Mesendoderm (in vitro differentiated cells): ENCODE measurements around the gene ADCY3.

ENCODE experiments used
- DNase-seq: peaks from one replicate; pipeline ENCODE4 v3.0.0; 2013
- H2AK5ac ChIP-seq: 2 replicates; pipeline ENCODE4 v1.6.1; 2013; ENCODE audit warnings: low read length, inconsistent platforms
- H2BK120ac ChIP-seq: 2 replicates; pipeline ENCODE4 v1.6.1; 2013; ENCODE audit warnings: low read depth, mild to moderate bottlenecking, low read length, moderate library complexity, mixed read lengths
- H2BK15ac ChIP-seq: replicated peaks from 2 replicates; pipeline ENCODE4 v1.6.1; 2013; ENCODE audit warnings: low read depth, mild to moderate bottlenecking, moderate library complexity
- H2BK5ac ChIP-seq: 2 replicates; pipeline ENCODE4 v1.6.1; 2013; ENCODE audit warnings: low read length, inconsistent platforms
- H3K18ac ChIP-seq: 2 replicates; pipeline ENCODE4 v1.6.1; 2013; ENCODE audit warnings: mild to moderate bottlenecking, low read length, mixed read lengths
- H3K23ac ChIP-seq: one replicate; pipeline ENCODE4 v1.6.1; 2013; ENCODE audit warnings: low read length
- H3K27ac ChIP-seq: 2 replicates; pipeline ENCODE4 v1.5.1; 2013; ENCODE audit warnings: low read depth, mild to moderate bottlenecking, inconsistent platforms, low read length, moderate library complexity
- H3K27me3 ChIP-seq: 2 replicates; pipeline ENCODE4 v1.6.1; 2013; ENCODE audit warnings: low read length, control low read depth, mild to moderate bottlenecking, inconsistent platforms; ENCODE audit not compliant: insufficient read depth, poor library complexity
- H3K36me3 ChIP-seq: 2 replicates; pipeline ENCODE4 v1.6.1; 2013; ENCODE audit warnings: low read length, inconsistent platforms; ENCODE audit not compliant: control insufficient read depth, insufficient read depth
- H3K4ac ChIP-seq: one replicate; pipeline ENCODE4 v1.6.1; 2013; ENCODE audit warnings: low read depth, mild to moderate bottlenecking, low read length, moderate library complexity
- H3K4me1 ChIP-seq: 2 replicates; pipeline ENCODE4 v1.6.1; 2013; ENCODE audit warnings: low read depth, low read length, inconsistent platforms; ENCODE audit not compliant: control insufficient read depth
- H3K4me2 ChIP-seq: 2 replicates; pipeline ENCODE4 v1.6.1; 2013; ENCODE audit warnings: low read length
- H3K4me3 ChIP-seq: 2 replicates; pipeline ENCODE4 v1.5.1; 2013; ENCODE audit warnings: mild to moderate bottlenecking, low read length
- H3K56ac ChIP-seq: one replicate; pipeline ENCODE4 v1.6.1; 2013; ENCODE audit warnings: low read length
- H3K79me1 ChIP-seq: 2 replicates; pipeline ENCODE4 v1.6.1; 2013; ENCODE audit warnings: low read length, inconsistent platforms
- H3K79me2 ChIP-seq: 2 replicates; pipeline ENCODE4 v1.6.1; 2013; ENCODE audit warnings: mild to moderate bottlenecking, low read length; ENCODE audit not compliant: control insufficient read depth, insufficient read depth
- H3K9ac ChIP-seq: 2 replicates; pipeline ENCODE4 v1.6.1; 2013; ENCODE audit warnings: low read length, inconsistent platforms
- H4K5ac ChIP-seq: one replicate; pipeline ENCODE4 v1.6.1; 2013; ENCODE audit warnings: low read length
- H4K8ac ChIP-seq: one replicate; pipeline ENCODE4 v1.6.1; 2013; ENCODE audit warnings: low read depth, mild to moderate bottlenecking, control low read depth, low read length, moderate library complexity
- WGBS: extraction: QIAGEN DNeasy Blood & Tissue Kit; methylation state at CpG from one replicate; pipeline ENCODE4 v1.1.7; 2013; ENCODE audit warnings: low lambda C conversion rate, missing lambda C conversion rate; ENCODE audit not compliant: insufficient coverage; ENCODE audit errors: extremely low coverage; 5-methylcytosine and 5-hydroxymethylcytosine counted together

The ADCY3 gene

DNA sequence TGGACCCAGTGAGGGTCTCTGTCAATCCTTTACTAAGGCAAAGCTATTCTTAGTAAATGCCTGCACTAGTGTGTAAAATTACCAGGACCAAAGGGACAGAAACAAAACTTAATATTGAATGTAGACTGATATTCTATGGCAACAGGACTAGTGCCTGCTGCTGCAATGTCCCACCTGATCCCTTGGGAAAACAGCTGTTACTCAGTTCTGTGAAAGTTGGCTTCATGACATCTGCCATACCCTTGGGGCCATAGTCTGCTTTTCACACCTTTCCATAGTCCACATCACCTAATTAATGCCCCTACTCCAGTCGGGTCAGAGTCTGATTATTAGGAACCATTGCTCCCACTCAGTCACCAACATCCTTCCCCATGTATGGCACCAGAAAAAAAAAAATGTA, 37.2 kb upstream of the ADCY3 start:
- H3K18ac ChIP-seq, result no peak overlapping the region
- peaks cover 4% of the 10 kb centered on the region for H3K36me3 ChIP-seq
- DNase-seq, result no peak
- no peak overlapping the region for H4K8ac ChIP-seq
- no peak overlapping the region for H4K5ac ChIP-seq
- no peaks in the 10 kb centered on the region for H3K79me2 ChIP-seq
- H2BK15ac ChIP-seq, result no peak overlapping the region
- no peak overlapping the region for H3K27ac ChIP-seq
- no peaks in the 10 kb centered on the region for H3K4me1 ChIP-seq
- H2BK5ac ChIP-seq, result no peak overlapping the region
- no peak overlapping the region for H3K23ac ChIP-seq
- no peaks in the 10 kb centered on the region for H3K27me3 ChIP-seq
- no peak overlapping the region for H3K56ac ChIP-seq
- no peak overlapping the region for H3K9ac ChIP-seq
- H2AK5ac ChIP-seq, result no peak overlapping the region
- H3K4me3 ChIP-seq, result no peak overlapping the region
- H3K79me1 ChIP-seq, result no peaks in the 10 kb centered on the region
- H3K4me2 ChIP-seq, result no peak overlapping the region
- H2BK120ac ChIP-seq, result no peak overlapping the region
- no CpG with 5 or more reads among the region's 1 CpG for WGBS
- H3K4ac ChIP-seq, result no peak overlapping the region

DNA sequence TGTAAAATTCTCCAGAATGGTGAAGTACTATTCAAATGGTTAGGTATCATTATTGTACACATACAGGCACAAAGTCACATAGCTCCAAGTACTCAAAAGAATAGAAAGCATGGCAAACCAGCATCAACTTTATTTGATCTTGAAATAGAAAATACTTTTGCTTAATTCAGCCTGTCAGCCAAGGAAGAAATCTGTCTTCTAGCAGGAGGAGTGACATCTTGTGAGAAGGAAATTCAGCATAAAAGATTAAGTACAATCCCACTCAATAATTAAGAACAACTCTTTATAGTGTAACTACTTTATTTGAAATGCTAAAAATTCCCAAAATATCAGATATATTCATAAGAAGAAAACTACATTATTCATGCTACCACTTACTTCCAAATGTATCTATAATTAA, 35.9 kb upstream of the ADCY3 start:
- Histone ChIP-seq H3K4me3 (no peak overlapping the region), H3K56ac (no peak overlapping the region), H3K79me1 (no peaks in the 10 kb centered on the region), H2AK5ac (no peak overlapping the region), H2BK5ac (no peak overlapping the region), H2BK120ac (no peak overlapping the region), H3K27ac (no peak overlapping the region), H3K18ac (no peak overlapping the region), H3K4ac (no peak overlapping the region), H3K36me3 (peaks cover 4% of the 10 kb centered on the region), H3K9ac (no peak overlapping the region), H3K4me2 (no peak overlapping the region), H3K79me2 (no peaks in the 10 kb centered on the region), H4K5ac (no peak overlapping the region), H2BK15ac (no peak overlapping the region), H3K23ac (no peak overlapping the region), H3K27me3 (no peaks in the 10 kb centered on the region), H4K8ac (no peak overlapping the region), H3K4me1 (no peaks in the 10 kb centered on the region)
- no peak for DNase-seq

DNA sequence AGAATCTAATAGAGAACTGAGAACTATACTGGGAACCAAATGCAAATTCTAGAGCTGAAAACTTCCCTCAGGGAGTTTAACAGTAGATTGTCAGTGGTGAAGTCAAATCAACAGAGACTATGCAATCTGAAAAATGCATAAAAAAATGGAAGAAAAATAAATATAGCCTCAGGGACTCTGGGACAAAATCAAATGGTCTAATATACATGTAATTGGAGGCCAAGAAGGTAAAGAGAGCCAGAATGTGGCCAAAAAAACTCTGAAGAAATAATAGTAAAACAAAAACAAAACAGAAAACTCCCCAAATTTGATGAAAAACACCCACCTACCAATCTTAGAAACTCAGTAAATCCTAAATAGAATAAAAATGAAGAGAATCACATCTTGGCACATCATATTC, 35.2 kb upstream of the ADCY3 start:
- DNase-seq, result no peak
- Histone ChIP-seq H2BK15ac (no peak overlapping the region), H2BK120ac (no peak overlapping the region), H3K36me3 (peaks cover 4% of the 10 kb centered on the region), H3K79me2 (no peaks in the 10 kb centered on the region), H3K27ac (no peak overlapping the region), H3K27me3 (no peaks in the 10 kb centered on the region), H4K5ac (no peak overlapping the region), H3K18ac (no peak overlapping the region), H3K4me1 (no peaks in the 10 kb centered on the region), H3K56ac (no peak overlapping the region), H4K8ac (no peak overlapping the region), H3K4ac (no peak overlapping the region), H3K79me1 (no peaks in the 10 kb centered on the region), H3K4me3 (no peak overlapping the region), H2AK5ac (no peak overlapping the region), H3K23ac (no peak overlapping the region), H2BK5ac (no peak overlapping the region), H3K4me2 (no peak overlapping the region), H3K9ac (no peak overlapping the region)

DNA sequence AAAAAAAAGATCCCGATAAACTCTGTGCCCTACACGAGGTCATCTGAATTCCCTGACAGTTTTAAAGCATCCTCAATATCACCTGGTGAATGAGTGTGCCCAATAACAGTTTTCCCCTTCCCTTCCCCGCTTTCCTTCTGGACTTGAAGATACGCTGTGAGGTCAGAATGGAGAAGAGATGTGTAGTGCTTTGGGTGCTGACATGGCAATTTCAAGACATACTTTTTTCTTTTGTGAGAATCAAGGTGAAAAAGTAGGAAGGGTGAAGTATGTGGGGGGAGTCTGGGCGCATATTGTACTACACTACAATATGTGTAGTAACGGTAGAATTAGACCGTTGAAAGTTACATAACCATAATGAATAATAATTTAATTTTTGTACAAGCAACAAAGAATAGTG, 30.1 kb upstream of the ADCY3 start:
- peaks cover 4% of the 10 kb centered on the region for H3K36me3 ChIP-seq
- DNase-seq, result no peak
- no peaks in the 10 kb centered on the region for H3K4me1 ChIP-seq
- no peak overlapping the region for H3K4ac ChIP-seq
- H3K79me1 ChIP-seq, result no peaks in the 10 kb centered on the region
- H3K9ac ChIP-seq, result no peak overlapping the region
- no peak overlapping the region for H3K56ac ChIP-seq
- no peaks in the 10 kb centered on the region for H3K27me3 ChIP-seq
- no peak overlapping the region for H3K23ac ChIP-seq
- no peak overlapping the region for H2BK5ac ChIP-seq
- no peak overlapping the region for H3K27ac ChIP-seq
- no peak overlapping the region for H4K8ac ChIP-seq
- H3K79me2 ChIP-seq, result no peaks in the 10 kb centered on the region
- no peak overlapping the region for H4K5ac ChIP-seq
- no peak overlapping the region for H3K4me2 ChIP-seq
- H3K4me3 ChIP-seq, result no peak overlapping the region
- no peak overlapping the region for H2AK5ac ChIP-seq
- H3K18ac ChIP-seq, result no peak overlapping the region
- no peak overlapping the region for H2BK120ac ChIP-seq
- WGBS, result no CpG with 5 or more reads among the region's 7 CpGs
- no peak overlapping the region for H2BK15ac ChIP-seq

DNA sequence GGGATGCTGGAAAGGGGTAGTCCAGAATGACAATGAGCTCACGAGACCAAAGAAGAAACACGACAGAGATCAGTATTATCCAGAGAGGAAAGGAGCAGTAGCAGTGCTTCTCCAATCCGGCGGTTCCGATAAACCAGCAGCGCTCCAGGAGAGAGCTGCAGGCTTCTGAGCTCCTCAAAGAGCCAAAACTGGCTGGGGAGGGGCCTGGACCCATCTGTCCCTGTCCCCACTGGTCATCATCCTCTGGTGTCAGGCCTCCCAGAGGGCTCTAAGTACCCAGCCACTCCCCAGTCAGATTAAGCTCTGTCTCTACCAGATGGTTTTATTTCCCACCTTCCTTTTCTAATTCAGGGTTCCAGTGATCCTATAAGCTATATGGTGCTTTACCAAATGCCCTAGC, 28.5 kb upstream of the ADCY3 start:
- no peak overlapping the region for H3K4me2 ChIP-seq
- H3K9ac ChIP-seq, result no peak overlapping the region
- H3K56ac ChIP-seq, result no peak overlapping the region
- no peaks in the 10 kb centered on the region for H3K27me3 ChIP-seq
- WGBS, result no CpG with 5 or more reads among the region's 6 CpGs
- no peak overlapping the region for H3K23ac ChIP-seq
- H2BK5ac ChIP-seq, result no peak overlapping the region
- no peak overlapping the region for H4K5ac ChIP-seq
- H3K79me1 ChIP-seq, result no peaks in the 10 kb centered on the region
- no peaks in the 10 kb centered on the region for H3K79me2 ChIP-seq
- no peak for DNase-seq
- no peak overlapping the region for H3K18ac ChIP-seq
- H4K8ac ChIP-seq, result no peak overlapping the region
- no peak overlapping the region for H3K27ac ChIP-seq
- H3K4me1 ChIP-seq, result no peaks in the 10 kb centered on the region
- peaks cover 4% of the 10 kb centered on the region for H3K36me3 ChIP-seq
- H2BK15ac ChIP-seq, result no peak overlapping the region
- no peak overlapping the region for H3K4me3 ChIP-seq
- H2BK120ac ChIP-seq, result no peak overlapping the region
- no peak overlapping the region for H3K4ac ChIP-seq
- H2AK5ac ChIP-seq, result no peak overlapping the region

DNA sequence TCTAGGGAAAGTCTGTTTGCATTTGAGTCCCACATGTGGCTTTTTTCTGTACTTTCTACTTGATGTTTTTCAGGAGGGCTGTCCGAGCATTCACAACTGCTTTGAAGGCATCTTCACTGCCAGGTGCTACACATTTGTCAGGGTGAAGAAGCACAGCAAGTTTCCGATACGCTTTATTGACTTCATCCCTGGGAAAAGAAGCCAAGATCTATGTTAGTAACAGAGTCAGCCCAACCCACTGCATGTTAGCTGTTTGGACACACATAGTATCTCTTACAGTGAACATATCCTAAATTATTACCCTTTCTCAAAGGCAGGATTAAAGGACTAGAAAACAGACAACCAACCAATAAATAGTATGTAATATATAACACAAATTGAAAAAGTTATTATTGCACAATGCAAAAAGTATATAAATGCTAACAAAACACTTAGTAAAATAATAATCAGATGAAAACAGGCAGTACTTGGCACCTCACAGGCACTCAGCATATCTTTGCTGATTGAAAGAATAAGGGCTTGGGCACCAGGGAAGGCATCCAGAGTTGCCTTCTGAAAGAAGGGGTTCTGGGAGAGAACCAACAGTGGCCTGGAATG, 27.6 kb upstream of the ADCY3 start:
- H3K4me3 ChIP-seq, result no peak overlapping the region
- DNase-seq, result no peak
- no peaks in the 10 kb centered on the region for H3K27me3 ChIP-seq
- no peak overlapping the region for H4K5ac ChIP-seq
- H3K4me1 ChIP-seq, result no peaks in the 10 kb centered on the region
- no peak overlapping the region for H3K27ac ChIP-seq
- peaks cover 4% of the 10 kb centered on the region for H3K36me3 ChIP-seq
- no peak overlapping the region for H3K4ac ChIP-seq
- H3K9ac ChIP-seq, result no peak overlapping the region
- no peak overlapping the region for H2BK15ac ChIP-seq
- H3K4me2 ChIP-seq, result no peak overlapping the region
- no peak overlapping the region for H2BK120ac ChIP-seq
- no peak overlapping the region for H3K18ac ChIP-seq
- H3K79me1 ChIP-seq, result no peaks in the 10 kb centered on the region
- no peak overlapping the region for H2AK5ac ChIP-seq
- H3K79me2 ChIP-seq, result no peaks in the 10 kb centered on the region
- H3K23ac ChIP-seq, result no peak overlapping the region
- H2BK5ac ChIP-seq, result no peak overlapping the region
- H4K8ac ChIP-seq, result no peak overlapping the region
- no peak overlapping the region for H3K56ac ChIP-seq
- WGBS, result no CpG with 5 or more reads among the region's 3 CpGs
